Psoas muscle (tissue), 8 donors: ENCODE results near the gene PIMREG. TPM values are rescaled to one million over a fixed set of nuclear protein-coding genes. Genes with fewer than 3 reads are reported as not detected.

Experiments
- ATAC-seq, 4 donors: fragments of 200-7000 bp; cut with Tn5 transposase; one replicate each; pipeline ENCODE4 v1.9.1; 2020; ENCODE audit warnings: moderate library complexity in 3 of 4, mild to moderate bottlenecking in 2 of 4
- DNase-seq, 2 donors: peaks; one replicate each; pipeline ENCODE4 v3.0.0-alpha.2; 2020
- H3K27ac ChIP-seq: fragments of 200-600 bp; one replicate; pipeline ENCODE4 v1.8.0; 2022
- H3K27me3 ChIP-seq, 3 donors: fragments of 200-600 bp in 1 of 3; one replicate each; pipeline versions ENCODE4 v1.6.1 to v1.8.0; 2013 to 2022; ENCODE audit warnings: low read length in 2 of 3, mild to moderate bottlenecking in 2 of 3, moderate library complexity in 1 of 3; ENCODE audit not compliant: insufficient read depth in 3 of 3
- H3K36me3 ChIP-seq, 2 donors: fragments of 200-600 bp in 1 of 2; one replicate each; pipeline versions ENCODE4 v1.6.1 to v1.8.0; 2013 to 2022; ENCODE audit warnings: low read depth in 1 of 2, mild to moderate bottlenecking in 1 of 2, moderate library complexity in 1 of 2; ENCODE audit not compliant: insufficient read depth in 1 of 2
- H3K4me1 ChIP-seq: fragments of 200-600 bp; one replicate; pipeline ENCODE4 v1.8.0; 2022
- H3K4me3 ChIP-seq: fragments of 200-600 bp; one replicate; pipeline ENCODE4 v1.8.0; 2022; ENCODE audit warnings: mild to moderate bottlenecking
- H3K9me3 ChIP-seq: fragments of 200-600 bp; one replicate; pipeline ENCODE4 v1.8.0; 2022
- CTCF ChIP-seq: fragments of 200-600 bp; IDR thresholded peaks from one replicate; pipeline ENCODE4 v1.8.0; 2022; ENCODE audit warnings: antibody characterized with exemption
- WGBS, 3 donors: extraction: QIAGEN DNeasy Blood & Tissue Kit; methylation state at CpG; one replicate each; pipeline versions ENCODE4 v1.1.6 to v1.1.7; 2013; 5-methylcytosine and 5-hydroxymethylcytosine counted together
- intact Hi-C, 2 donors: fragments of 100-400 bp; cut with DNase I; formaldehyde crosslinking; loops; one replicate each; pipeline versions ENCODE4 v1.11.0 to v1.14.2; 2022
- polyA plus RNA-seq, 3 donors: library from polyadenylated mRNA; stranded (reverse); fragments of 200-250 nt; gene quantifications; one replicate each; pipeline ENCODE4 v1.2.3, GENCODE V29; 2013
- total RNA-seq, 4 donors: library from RNA; stranded (reverse); fragmentation: NEBNext Ultra II Directional in 2 of 4; extraction: Animal tissue kit (Norgen Biotek cat#: 25700) in 2 of 4; gene quantifications; one replicate each; pipeline versions ENCODE4 v1.2.1 to v1.2.4, GENCODE V29; 2021 to 2023
- donor health status: healthy with polysubstance abuse.
- donor health status: DM: no; HTN: no; CAD: no; lungs with moderate emphysema.
- donor health status: Bipolar disorder and iron deficiency.
- donor health status: healthy.
- donor health status: DM: yes; HTN: yes; CAD: no.
- donor health status: DM: no; HTN: no; CAD: no.
- donor health status: DM: no; HTN: no; CAD: no.
- donor health status: DM: yes; HTN: yes; CAD: no.

The PIMREG gene
- total and polyA plus RNA-seq, 7 donors: 0.18 to 0.38 (median 0.21) TPM; not detected in 4

DNA sequence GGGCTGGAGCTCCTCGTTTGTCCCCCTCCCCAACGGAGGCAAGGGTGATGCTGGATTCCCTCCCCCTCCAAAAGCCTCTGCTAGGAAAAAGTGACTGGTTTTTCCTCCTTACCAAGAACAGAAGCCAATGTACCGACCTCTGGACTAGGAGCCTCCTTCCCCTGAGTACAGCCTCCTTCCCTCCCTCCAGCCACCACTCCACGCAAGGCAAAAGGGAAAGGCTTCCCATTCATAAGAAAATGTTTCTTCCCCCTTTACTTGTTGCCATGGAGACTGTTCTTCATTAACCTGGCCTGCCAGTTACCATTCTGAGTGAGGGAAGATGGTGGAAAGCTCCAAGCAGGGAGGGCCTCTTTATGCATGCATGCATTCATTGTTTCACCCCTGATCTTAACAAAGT, 4.3 kb upstream of the PIMREG start:
- no peaks in the 10 kb centered on the region for H3K36me3 ChIP-seq
- no peak overlapping the region for H3K27ac ChIP-seq
- H3K4me1 ChIP-seq: no peaks in the 10 kb centered on the region
- H3K27me3 ChIP-seq: peaks cover 0 to 23% (median 3%) of the 10 kb centered on the region in 3 donors
- no peak for TF ChIP-seq CTCF
- 48 to 65% (median 57%) methylated on average over 3 to 4 of the region's 4 CpGs for WGBS, 3 donors
- ATAC-seq: no peak
- H3K4me3 ChIP-seq: no peak overlapping the region
- intact Hi-C loops: loop anchor here (5.0 to 10.0 kb wide), 3 partner anchors 853 to 1185 kb away; no protein-coding TSS in a partner anchor
- no peaks in the 10 kb centered on the region for H3K9me3 ChIP-seq
- no peak for DNase-seq

GRCh38 chr17:6442775-6443174, 1.5 kb upstream of the PIMREG start:
- ATAC-seq: no peak
- intact Hi-C loops: no loop called here
- Histone ChIP-seq H3K36me3 (no peaks in the 10 kb centered on the region), H3K27ac (no peak overlapping the region), H3K4me1 (no peaks in the 10 kb centered on the region), H3K9me3 (no peaks in the 10 kb centered on the region), H3K4me3 (no peak overlapping the region), H3K27me3 (peaks cover 0 to 23% (median 3%) of the 10 kb centered on the region in 3 donors)
- DNase-seq: no peak
- WGBS, 3 donors: 61 to 65% (median 63%) methylated on average over 6 of the region's 6 CpGs
- no peak for TF ChIP-seq CTCF

DNA sequence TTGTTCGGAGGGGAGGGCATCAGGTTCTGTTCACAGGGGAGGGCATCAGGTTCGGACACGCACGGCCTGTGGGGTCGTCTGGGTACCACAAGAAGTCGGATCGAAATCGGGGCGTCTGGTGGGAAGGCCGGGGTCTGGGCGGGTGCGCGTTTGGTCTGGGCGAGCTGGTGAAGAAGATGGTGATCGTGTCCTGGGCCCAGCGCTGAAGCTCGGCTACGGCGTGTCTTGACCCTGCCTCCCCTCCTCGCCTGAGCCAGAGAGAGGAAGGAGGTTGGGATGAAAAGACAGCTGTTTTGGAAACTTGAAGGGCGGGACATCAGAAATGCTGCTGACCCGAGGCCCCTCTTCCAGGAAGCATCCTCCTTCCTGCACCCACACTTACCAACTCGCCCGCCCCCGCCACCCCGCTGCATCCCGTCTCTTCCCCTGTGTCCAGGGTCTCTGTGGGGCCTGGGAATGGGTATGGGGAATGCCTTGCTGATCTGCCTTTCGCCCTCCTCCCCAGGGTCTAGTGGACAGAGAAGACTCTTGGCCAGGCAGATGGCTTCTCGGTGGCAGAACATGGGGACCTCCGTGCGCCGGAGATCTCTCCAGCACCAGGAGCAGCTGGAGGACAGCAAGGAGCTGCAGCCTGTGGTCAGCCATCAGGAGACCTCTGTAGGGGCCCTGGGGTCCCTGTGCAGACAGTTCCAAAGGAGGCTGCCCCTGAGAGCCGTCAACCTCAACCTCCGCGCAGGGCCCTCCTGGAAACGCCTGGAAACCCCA, 498 bp downstream of the PIMREG start:
- H3K9me3 ChIP-seq: no peaks in the 10 kb centered on the region
- H3K27ac ChIP-seq: no peak overlapping the region
- no peaks in the 10 kb centered on the region for H3K4me1 ChIP-seq
- TF ChIP-seq CTCF: no peak
- 23 to 28% (median 25%) methylated on average over 34 to 36 of the region's 36 CpGs for WGBS, 3 donors
- DNase-seq: peak in 1 of 2 donors; percentile 31
- ATAC-seq: peak in 1 of 4 donors; percentile 15
- intact Hi-C loops: no loop called here
- no peaks in the 10 kb centered on the region for H3K36me3 ChIP-seq
- peaks cover 0 to 13% (median 0%) of the 10 kb centered on the region in 3 donors for H3K27me3 ChIP-seq
- peak overlapping the region; percentile 67 for H3K4me3 ChIP-seq

DNA sequence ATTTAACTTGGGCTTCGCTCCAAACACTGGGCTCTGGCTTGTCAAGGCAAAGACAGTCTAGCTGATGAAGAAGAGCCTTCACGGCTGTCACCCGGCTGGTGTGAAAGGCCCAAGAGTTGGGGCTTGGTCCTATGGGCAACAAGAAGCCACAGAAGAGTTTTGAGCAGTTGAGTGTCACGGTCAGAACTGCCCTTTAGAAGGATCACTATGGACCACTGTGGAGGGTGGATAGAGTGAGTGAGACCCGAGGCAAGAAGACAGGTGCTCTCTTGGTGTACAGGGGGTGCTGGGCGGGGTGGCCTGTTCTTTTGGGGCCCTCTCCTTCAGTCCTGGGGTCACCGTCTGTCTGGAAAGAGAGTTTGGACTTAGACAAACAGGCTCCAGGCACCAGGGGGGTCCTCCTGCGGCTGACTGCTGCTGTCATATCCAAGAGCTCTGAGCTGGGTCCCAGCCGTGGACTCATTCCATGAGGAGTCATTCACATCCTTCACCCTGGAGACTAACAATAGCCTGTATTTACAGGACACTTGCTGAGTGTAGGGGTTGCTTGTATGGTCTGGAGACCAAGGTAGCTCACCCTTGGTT, 2.4 kb downstream of the PIMREG start:
- intact Hi-C loops: no loop called here
- Histone ChIP-seq H3K27me3 (peaks cover 0 to 7% (median 3%) of the 10 kb centered on the region in 3 donors), H3K27ac (no peak overlapping the region), H3K4me3 (no peak overlapping the region), H3K9me3 (no peaks in the 10 kb centered on the region), H3K36me3 (no peaks in the 10 kb centered on the region), H3K4me1 (no peaks in the 10 kb centered on the region)
- no peak for TF ChIP-seq CTCF
- WGBS, 3 donors: 87 to 91% (median 90%) methylated on average over 9 of the region's 9 CpGs
- ATAC-seq (no peak), DNase-seq (peak in 1 of 2 donors; percentile 10)
